Measurements from ENCODE around the gene ITGB7. TPM values are rescaled to one million over a fixed set of nuclear protein-coding genes. Genes with fewer than 3 reads are reported as not detected.

The ITGB7 gene
- total and polyA plus RNA-seq, 10 of the 15 experiments (the other 5 are each of a cell fraction or from before 2014, with no cell fraction given): 54.5 to 487 (median 252) TPM

GRCh38 chr12:53205747-53206419 lies 1.2 kb downstream of the ITGB7 start (continued):
- no peak for TF ChIP-seq ZNF592 (IDR thresholded peaks at IDR 0.05)
- TF ChIP-seq SREBF2 (IDR thresholded peaks at IDR 0.05; ENCODE audit: low read length): no peak
- TF ChIP-seq TCF7 (IDR thresholded peaks at IDR 0.05; ENCODE audit: borderline replicate concordance): no peak
- TF ChIP-seq RBBP5 (conservative IDR thresholded peaks at IDR 0.05): no peak
- no peak for TF ChIP-seq REST (IDR thresholded peaks at IDR 0.05; ENCODE audit: low read depth, low read length)
- TF ChIP-seq LARP7 (IDR thresholded peaks at IDR 0.05): no peak
- TF ChIP-seq ZBTB40 (IDR thresholded peaks at IDR 0.05; ENCODE audit: borderline replicate concordance): no peak
- TF ChIP-seq KAT2A (conservative IDR thresholded peaks at IDR 0.05; ENCODE audit: control insufficient read depth, low read depth, low read length): no peak
- TF ChIP-seq CUX1 (IDR thresholded peaks at IDR 0.05; ENCODE audit: insufficient replicate concordance, low read depth, low read length): no peak
- TF ChIP-seq YBX1 (IDR thresholded peaks at IDR 0.05): no peak
- no peak for TF ChIP-seq HDGF (IDR thresholded peaks at IDR 0.05)

All from GM12878 (cell line).